Colonic mucosa (tissue), 4 donors: ENCODE data around the gene DACT2. TPM values are rescaled to one million over a fixed set of nuclear protein-coding genes. Genes with fewer than 3 reads are reported as not detected.

ENCODE experiments used
- DNase-seq: peaks from one replicate; pipeline ENCODE4 v3.0.0-alpha.2; 2020
- H3K27ac ChIP-seq: fragments of 200-600 bp; one replicate; pipeline ENCODE4 v1.8.0; 2021
- H3K27me3 ChIP-seq: fragments of 200-600 bp; one replicate; pipeline ENCODE4 v1.8.0; 2021
- H3K36me3 ChIP-seq: fragments of 200-600 bp; one replicate; pipeline ENCODE4 v1.8.0; 2021
- H3K4me1 ChIP-seq: fragments of 200-600 bp; one replicate; pipeline ENCODE4 v1.8.0; 2021; ENCODE audit warnings: mild to moderate bottlenecking
- H3K4me3 ChIP-seq: fragments of 200-600 bp; one replicate; pipeline ENCODE4 v1.8.0; 2021
- H3K9ac ChIP-seq, 2 donors: one replicate each; pipeline ENCODE4 v1.7.0; 2013; ENCODE audit warnings: control low read depth in 2 of 2, low read depth in 2 of 2, low read length in 2 of 2
- H3K9me3 ChIP-seq: fragments of 200-600 bp; one replicate; pipeline ENCODE4 v1.8.0; 2021
- CTCF ChIP-seq: fragments of 200-600 bp; IDR thresholded peaks from one replicate; pipeline ENCODE4 v1.8.0; 2022; ENCODE audit warnings: antibody characterized with exemption, mild to moderate bottlenecking
- intact Hi-C: fragments of 100-400 bp; cut with DNase I; formaldehyde crosslinking; loops from one replicate; pipeline ENCODE4 v1.14.1; 2022
- total RNA-seq, 2 donors: library from RNA; stranded (reverse); fragmentation: NEBNext Ultra II Directional in 1 of 2; extraction: Animal tissue kit (Norgen Biotek cat#: 25700) in 1 of 2; gene quantifications; one replicate each; pipeline ENCODE4 v1.2.1, GENCODE V29; 2021
- donor health status: healthy.
- donor health status: DM: no; HTN: no; CAD: no.
- donor health status: DM: no; HTN: no; CAD: no.

Gene DACT2
- total RNA-seq, 2 donors from 2014 or later, result 2.0 TPM

DNA sequence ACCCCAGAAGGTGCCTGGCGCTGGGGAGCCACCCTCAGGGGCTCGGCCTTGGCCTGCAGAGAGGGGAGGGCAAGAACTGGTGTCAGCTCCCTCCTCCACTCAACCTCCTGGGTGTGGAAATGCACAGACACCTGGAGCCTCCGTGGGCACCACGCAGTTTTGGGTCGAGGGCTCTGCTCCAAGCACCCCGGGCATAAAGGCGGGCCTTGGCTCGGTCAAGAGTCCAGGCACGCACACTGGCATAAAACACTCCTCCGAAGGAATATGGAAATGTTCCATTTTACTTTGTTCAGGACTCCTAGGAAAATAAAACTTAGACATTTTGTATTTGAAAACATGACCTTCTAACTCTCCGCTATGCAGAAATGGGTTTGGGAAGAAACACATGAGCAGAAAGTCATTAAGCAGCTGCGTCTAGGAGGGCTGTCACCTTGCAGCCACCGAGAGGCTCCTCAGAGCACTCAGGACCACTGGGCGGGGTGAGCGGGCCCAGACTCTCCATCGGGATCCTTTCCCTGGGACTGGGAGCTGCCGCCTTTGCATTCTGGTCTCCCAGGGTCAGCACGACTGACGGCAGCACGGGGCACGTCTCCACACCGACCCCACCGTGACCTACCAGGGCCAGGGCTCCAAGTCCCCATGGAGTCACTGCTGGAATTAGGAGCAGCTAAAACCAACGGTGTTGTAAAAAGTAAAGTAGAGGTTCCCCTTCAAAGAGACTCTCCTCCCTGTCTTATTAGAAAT lies 46.0 kb upstream of the DACT2 start:
- Histone ChIP-seq H3K4me1 (no peaks in the 10 kb centered on the region), H3K4me3 (no peak overlapping the region), H3K36me3 (no peaks in the 10 kb centered on the region), H3K9me3 (no peaks in the 10 kb centered on the region), H3K9ac (no peak overlapping the region), H3K27me3 (no peaks in the 10 kb centered on the region), H3K27ac (no peak overlapping the region)
- no peak for TF ChIP-seq CTCF
- intact Hi-C loops, result no loop called here
- no peak for DNase-seq

GRCh38 chr6:168364793-168365421 lies 45.3 kb upstream of the DACT2 start:
- no peak for DNase-seq
- Histone ChIP-seq H3K27me3 (no peaks in the 10 kb centered on the region), H3K27ac (no peak overlapping the region), H3K9ac (no peak overlapping the region), H3K4me3 (no peak overlapping the region), H3K36me3 (no peaks in the 10 kb centered on the region), H3K9me3 (no peaks in the 10 kb centered on the region), H3K4me1 (no peaks in the 10 kb centered on the region)
- intact Hi-C loops, result no loop called here
- no peak for TF ChIP-seq CTCF

GRCh38 chr6:168363811-168364792 lies 44.5 kb upstream of the DACT2 start:
- DNase-seq, result no peak
- H3K27ac ChIP-seq, result no peak overlapping the region
- no peak overlapping the region for H3K9ac ChIP-seq
- intact Hi-C loops, result no loop called here
- no peaks in the 10 kb centered on the region for H3K27me3 ChIP-seq
- no peaks in the 10 kb centered on the region for H3K9me3 ChIP-seq
- no peak for TF ChIP-seq CTCF
- H3K4me1 ChIP-seq, result no peaks in the 10 kb centered on the region
- no peaks in the 10 kb centered on the region for H3K36me3 ChIP-seq
- no peak overlapping the region for H3K4me3 ChIP-seq

- Histone ChIP-seq H3K4me1 (no peaks in the 10 kb centered on the region), H3K27ac (no peak overlapping the region), H3K27me3 (no peaks in the 10 kb centered on the region), H3K4me3 (no peak overlapping the region), H3K9me3 (no peaks in the 10 kb centered on the region), H3K9ac (no peak overlapping the region), H3K36me3 (no peaks in the 10 kb centered on the region)
- intact Hi-C loops, result no loop called here
- TF ChIP-seq CTCF, result no peak
- DNase-seq, result no peak
These were observed 43.7 kb upstream of the DACT2 start for GRCh38 chr6:168363302-168363701.

DNA sequence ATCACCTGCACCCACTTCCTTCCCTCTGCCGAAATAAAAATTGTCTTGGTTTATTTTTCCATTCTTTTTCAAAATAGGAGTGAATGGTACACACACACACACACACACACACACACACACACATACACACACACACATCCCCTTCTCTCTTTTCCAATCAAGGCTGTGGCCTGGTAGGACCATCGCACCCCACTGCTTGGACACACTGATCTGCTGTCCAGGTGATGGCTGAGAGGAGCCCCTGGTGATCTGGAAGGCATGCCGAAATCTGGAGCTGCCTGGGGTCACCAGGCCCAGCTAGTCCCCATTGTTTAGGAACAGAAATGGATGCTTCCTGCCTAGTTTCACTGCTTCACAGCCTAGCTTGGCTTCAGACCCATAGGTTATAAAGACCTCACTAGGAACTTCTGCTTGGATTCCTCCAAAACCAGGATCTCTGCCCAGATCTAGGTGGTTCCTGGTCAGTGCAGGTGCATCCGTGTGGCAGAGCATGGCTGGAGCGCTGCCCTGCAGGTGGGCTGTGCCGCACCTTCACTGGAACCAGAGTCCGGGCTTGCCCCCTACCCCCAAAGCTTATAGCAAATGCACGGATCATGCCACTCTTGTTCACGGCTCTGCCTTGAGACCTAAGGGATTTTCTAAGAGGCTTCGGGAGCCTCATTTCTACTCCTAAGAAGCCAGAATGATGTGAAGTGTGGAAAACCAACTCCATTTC lies 42.9 kb upstream of the DACT2 start:
- intact Hi-C loops, result no loop called here
- Histone ChIP-seq H3K9ac (no peak overlapping the region), H3K27me3 (no peaks in the 10 kb centered on the region), H3K27ac (no peak overlapping the region), H3K36me3 (no peaks in the 10 kb centered on the region), H3K4me1 (no peaks in the 10 kb centered on the region), H3K4me3 (no peak overlapping the region), H3K9me3 (no peaks in the 10 kb centered on the region)
- DNase-seq, result no peak
- TF ChIP-seq CTCF, result no peak
